Astrocyte of the spinal cord (primary cell): ENCODE results near the gene NR3C1.

Experiments
- DNase-seq: peaks from one replicate; pipeline ENCODE4 v3.0.0; 2011; ENCODE audit warnings: low read depth, low spot score
- H3K4me3 ChIP-seq: 2 replicates; pipeline ENCODE4 v1.5.1; 2011; ENCODE audit warnings: low read depth, mild to moderate bottlenecking, low read length, moderate library complexity
- CTCF ChIP-seq: IDR thresholded peaks from 2 replicates; pipeline ENCODE4 v1.5.1; 2012; ENCODE audit warnings: low read depth, mild to moderate bottlenecking, low read length, inconsistent platforms
- in situ Hi-C: cut with HindIII; loops from 2 replicates; pipeline ENCODE4 v1.10.0; 2017; ENCODE audit warnings: low sequenced_read_pairs

Gene NR3C1

GRCh38 chr5:143427122-143427735, 23.7 kb upstream of the NR3C1 start:
- TF ChIP-seq CTCF = no peak
- no peak overlapping the region for H3K4me3 ChIP-seq
- no peak for DNase-seq
- in situ Hi-C loops = no loop called here

- no peak for DNase-seq
- no peak for TF ChIP-seq CTCF
- in situ Hi-C loops = no loop called here
- no peak overlapping the region for H3K4me3 ChIP-seq
These were observed 23.0 kb upstream of the NR3C1 start for GRCh38 chr5:143426437-143426991.

GRCh38 chr5:143425835-143426234, 22.3 kb upstream of the NR3C1 start:
- TF ChIP-seq CTCF = no peak
- H3K4me3 ChIP-seq = no peak overlapping the region
- DNase-seq = no peak
- in situ Hi-C loops = no loop called here

- in situ Hi-C loops = no loop called here
- no peak for TF ChIP-seq CTCF
- DNase-seq = no peak
- H3K4me3 ChIP-seq = no peak overlapping the region
These were observed 14.8 kb upstream of the NR3C1 start for GRCh38 chr5:143418140-143418866.

GRCh38 chr5:143417503-143418139, 14.1 kb upstream of the NR3C1 start:
- no peak overlapping the region for H3K4me3 ChIP-seq
- TF ChIP-seq CTCF = no peak
- DNase-seq = no peak
- in situ Hi-C loops = no loop called here

GRCh38 chr5:143416411-143416810, 12.9 kb upstream of the NR3C1 start:
- in situ Hi-C loops = no loop called here
- TF ChIP-seq CTCF = no peak
- no peak for DNase-seq
- H3K4me3 ChIP-seq = no peak overlapping the region
